GM18498 (cell line): ENCODE measurements around the gene WTAP.

Experiments
- ATAC-seq: cut with Tn5 transposase; IDR thresholded peaks from one replicate; pipeline ENCODE4 v1.9.1; 2021; ENCODE audit warnings: mild to moderate bottlenecking, moderate library complexity; ENCODE audit not compliant: unreplicated experiment

WTAP gene

DNA sequence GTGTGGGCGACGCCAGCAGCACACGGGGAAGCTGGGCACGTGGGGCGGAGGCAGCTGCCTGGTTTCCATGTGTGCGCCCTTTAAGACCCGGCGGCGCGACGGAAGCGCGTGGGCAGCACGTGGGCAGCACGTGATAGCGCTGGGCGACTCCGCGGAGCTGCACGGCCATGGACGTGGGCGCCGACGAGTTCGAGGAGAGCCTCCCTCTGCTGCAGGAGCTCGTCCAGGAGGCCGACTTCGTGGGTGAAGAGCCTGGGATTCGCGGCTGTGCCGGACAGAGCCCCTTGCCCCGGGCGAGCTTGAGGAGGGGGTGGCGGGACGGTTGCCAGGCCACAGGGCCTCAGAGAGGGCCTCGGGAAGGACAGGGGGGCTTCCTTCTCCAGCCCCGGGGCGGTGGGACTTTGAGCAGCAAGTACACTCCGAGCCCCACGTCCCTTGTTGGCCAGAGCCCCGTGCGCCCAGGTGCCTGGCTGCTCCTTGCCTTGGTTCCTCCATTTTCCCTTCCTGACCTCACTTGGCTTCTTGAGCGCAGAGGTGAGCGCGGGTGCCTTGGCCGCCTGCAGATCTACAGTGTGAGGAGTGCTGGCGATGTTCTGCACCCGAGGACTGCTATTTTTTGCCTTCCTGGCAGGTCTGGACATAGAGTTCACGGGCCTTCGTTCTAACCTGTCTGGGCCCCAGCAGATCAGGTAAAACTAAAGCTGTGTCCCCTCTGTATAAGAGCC is 73.0 kb downstream of the WTAP start, which contains the start of gene PNLDC1:
Gene PNLDC1, plus strand, starts transcription at position 136 of the 725 bp plus-strand sequence. Its CDS starts 32 bp downstream, at position 168.
- ATAC-seq = no peak

GRCh38 chr6:159801935-159802334 is 74.6 kb downstream of the WTAP start:
- no peak for ATAC-seq

DNA sequence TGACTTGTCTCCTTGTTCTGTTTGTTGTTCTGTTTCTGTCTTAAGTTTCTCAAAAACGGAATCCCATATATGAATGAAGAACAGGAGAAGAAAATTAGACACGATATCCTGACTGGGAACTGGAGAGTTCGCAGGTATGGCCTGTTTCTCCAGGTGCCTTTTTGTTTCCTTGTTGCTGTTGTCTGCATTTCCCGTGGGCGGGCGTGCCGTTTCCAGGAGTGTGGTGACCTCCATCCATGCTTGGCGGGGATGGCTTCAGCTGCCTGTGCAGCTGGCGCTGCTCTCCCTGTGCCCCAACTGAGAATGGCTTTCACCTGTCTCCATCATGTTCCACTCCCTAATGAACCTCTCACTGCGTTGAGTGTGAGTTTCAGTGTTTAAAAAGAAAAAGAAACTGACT is 77.2 kb downstream of the WTAP start:
- ATAC-seq = no peak

DNA sequence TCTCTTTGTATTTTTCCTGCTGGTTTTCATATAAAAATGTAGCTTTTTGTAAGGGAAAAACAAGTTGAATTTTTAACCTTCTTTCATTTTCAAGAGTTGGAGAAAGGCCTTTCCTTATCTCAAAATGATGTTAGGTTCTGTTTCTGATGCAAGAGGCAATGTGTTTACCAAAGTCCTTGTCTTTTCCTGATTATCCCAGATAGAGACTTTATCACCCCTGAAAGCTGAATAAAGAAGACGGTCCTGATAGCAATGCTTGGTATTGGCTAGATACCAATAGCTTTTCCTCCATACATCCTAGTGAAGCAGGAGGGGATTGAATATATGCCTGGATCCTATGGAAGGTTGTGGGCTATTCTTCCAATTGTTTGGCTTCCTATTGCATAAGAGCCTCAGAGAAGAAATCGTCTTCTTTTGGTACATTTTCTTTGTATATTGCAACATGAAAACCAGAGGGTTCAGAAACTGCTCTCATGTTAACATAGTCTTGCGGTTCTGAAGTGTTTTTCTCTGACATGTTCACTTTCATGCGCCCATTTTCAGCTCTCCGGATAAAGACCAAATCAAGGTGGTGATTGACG is 78.2 kb downstream of the WTAP start:
- no peak for ATAC-seq
